Body of pancreas (tissue), 4 donors: ENCODE measurements around the gene MARCHF4. TPM values are rescaled to one million over a fixed set of nuclear protein-coding genes. Genes with fewer than 3 reads are reported as not detected.

Experiments used
- ATAC-seq: fragments of 150-250 bp; one replicate; pipeline ENCODE4 v1.9.1; 2016
- DNase-seq, 4 donors: peaks; one replicate each; pipeline ENCODE4 v3.0.0-alpha.2; 2019
- H3K27ac ChIP-seq, 4 donors: fragments of 200-600 bp; sonication (generic); 1 replicate in 3 of 4; 2 replicates in 1 of 4; pipeline versions ENCODE4 v1.5.1 to v1.6.1; 2016 to 2019; ENCODE audit warnings: mild to moderate bottlenecking in 1 of 4, mixed read lengths in 1 of 4, moderate library complexity in 1 of 4
- H3K27me3 ChIP-seq, 2 donors: fragments of 200-600 bp; sonication (generic); one replicate each; pipeline ENCODE4 v1.6.0; 2016; ENCODE audit warnings: mild to moderate bottlenecking in 1 of 2
- H3K36me3 ChIP-seq, 2 donors: fragments of 200-600 bp; sonication (generic); replicated peaks in 1 of 2; 2 replicates each; pipeline ENCODE4 v1.5.1; 2016; ENCODE audit warnings: low read depth in 2 of 2; ENCODE audit not compliant: insufficient read depth in 1 of 2
- H3K4me1 ChIP-seq: fragments of 200-600 bp; sonication (generic); one replicate; pipeline ENCODE4 v1.6.0; 2016
- H3K4me3 ChIP-seq, 2 donors: fragments of 200-600 bp; sonication (generic); 1 replicate in 1 of 2; 2 replicates in 1 of 2; pipeline ENCODE4 v1.5.1; 2016 to 2019
- H3K9me3 ChIP-seq, 3 donors: fragments of 200-600 bp; sonication (generic); 1 replicate in 2 of 3; 2 replicates in 1 of 3; pipeline ENCODE4 v1.5.1; 2016
- CTCF ChIP-seq, 7 experiments: fragments of 450-650 bp in 4 of 7; fragments of 200-600 bp in 3 of 7; sonication (generic) in 3 of 7; IDR thresholded peaks; one replicate each; pipeline ENCODE4 v1.5.1; 2016 to 2019; ENCODE audit warnings: antibody characterized with exemption in 7 of 7
- POLR2A ChIP-seq, 3 donors: fragments of 450-650 bp; IDR thresholded peaks; one replicate each; pipeline ENCODE4 v1.6.1; 2016; ENCODE audit warnings: antibody characterized with exemption in 3 of 3, mild to moderate bottlenecking in 2 of 3
- WGBS, 2 donors: methylation state at CpG; one replicate each; pipeline ENCODE4 v1.1.5; 2017; 5-methylcytosine and 5-hydroxymethylcytosine counted together
- intact Hi-C: fragments of 100-400 bp; cut with DNase I; formaldehyde crosslinking; loops from one replicate; pipeline ENCODE4 v1.15.1; 2023
- total RNA-seq, 2 donors: library from RNA; depleted of rRNA; stranded (reverse); fragments of >200 nt; gene quantifications; one replicate each; pipeline ENCODE4 v1.1.0, GENCODE V29; 2016

Gene MARCHF4
- total RNA-seq, 2 donors from 2014 or later, result 0.52 to 2.6 TPM

GRCh38 chr2:216404010-216404618, 31.8 kb upstream of the MARCHF4 start:
- peak; percentile 32 to 65 (median 41) for DNase-seq
- intact Hi-C loops, result no loop called here
- Histone ChIP-seq H3K4me3 (no peak overlapping the region), H3K27me3 (no peaks in the 10 kb centered on the region), H3K9me3 (no peaks in the 10 kb centered on the region), H3K36me3 (no peaks in the 10 kb centered on the region), H3K4me1 (no peaks in the 10 kb centered on the region), H3K27ac (no peak overlapping the region)
- WGBS, 2 donors, result 31 to 46% methylated on average over 3 to 5 of the region's 5 CpGs
- ATAC-seq, result peak; percentile 53
- TF ChIP-seq CTCF (IDR thresholded peaks at IDR 0.05) (peak; percentile 61 to 86 (median 78)), POLR2A (IDR thresholded peaks at IDR 0.05) (no peak)

GRCh38 chr2:216402751-216403150, 30.5 kb upstream of the MARCHF4 start:
- no peak for DNase-seq
- no peak for ATAC-seq
- Histone ChIP-seq H3K4me3 (no peak overlapping the region), H3K27me3 (no peaks in the 10 kb centered on the region), H3K9me3 (no peaks in the 10 kb centered on the region), H3K4me1 (no peaks in the 10 kb centered on the region), H3K36me3 (no peaks in the 10 kb centered on the region), H3K27ac (no peak overlapping the region)
- intact Hi-C loops, result no loop called here
- TF ChIP-seq POLR2A (IDR thresholded peaks at IDR 0.05), result no peak
- WGBS, 2 donors, result 72 to 74% methylated on average over 6 of the region's 6 CpGs

GRCh38 chr2:216399621-216400020, 27.3 kb upstream of the MARCHF4 start:
- WGBS, 2 donors, result 56 to 58% methylated on average over 1 of the region's 1 CpG
- intact Hi-C loops, result no loop called here
- no peak overlapping the region for H3K27ac ChIP-seq
- no peaks in the 10 kb centered on the region for H3K9me3 ChIP-seq
- H3K36me3 ChIP-seq, result no peaks in the 10 kb centered on the region
- TF ChIP-seq POLR2A (IDR thresholded peaks at IDR 0.05) (no peak), CTCF (IDR thresholded peaks at IDR 0.05) (no peak)
- DNase-seq (no peak), ATAC-seq (no peak)
- no peak overlapping the region for H3K4me3 ChIP-seq
- no peaks in the 10 kb centered on the region for H3K27me3 ChIP-seq
- no peaks in the 10 kb centered on the region for H3K4me1 ChIP-seq

- no peaks in the 10 kb centered on the region for H3K27me3 ChIP-seq
- no peak for ATAC-seq
- H3K27ac ChIP-seq, result no peak overlapping the region
- no peak for TF ChIP-seq POLR2A (IDR thresholded peaks at IDR 0.05)
- TF ChIP-seq CTCF (IDR thresholded peaks at IDR 0.05), result no peak
- DNase-seq, result no peak
- H3K36me3 ChIP-seq, result no peaks in the 10 kb centered on the region
- WGBS, 2 donors, result 62 to 89% methylated on average over 6 of the region's 6 CpGs
- no peak overlapping the region for H3K4me3 ChIP-seq
- H3K9me3 ChIP-seq, result no peaks in the 10 kb centered on the region
- intact Hi-C loops, result no loop called here
- H3K4me1 ChIP-seq, result no peaks in the 10 kb centered on the region
These were observed 22.6 kb upstream of the MARCHF4 start for GRCh38 chr2:216394881-216395280.

GRCh38 chr2:216392945-216393840, 20.9 kb upstream of the MARCHF4 start:
- Histone ChIP-seq H3K36me3 (no peaks in the 10 kb centered on the region), H3K4me3 (no peak overlapping the region), H3K9me3 (no peaks in the 10 kb centered on the region), H3K4me1 (no peaks in the 10 kb centered on the region), H3K27ac (no peak overlapping the region), H3K27me3 (no peaks in the 10 kb centered on the region)
- intact Hi-C loops, result no loop called here
- TF ChIP-seq CTCF (IDR thresholded peaks at IDR 0.05), result no peak
- no peak for ATAC-seq
- 71 to 74% methylated on average over 12 of the region's 12 CpGs for WGBS, 2 donors
- DNase-seq, result no peak
